Uterus (tissue), 4 donors: ENCODE results near the gene MAML2. TPM values are rescaled to one million over a fixed set of nuclear protein-coding genes. Genes with fewer than 3 reads are reported as not detected.
A peak's percentile ranks its signal among the peaks of the same experiment; 100 is the strongest.

ENCODE experiments used
- DNase-seq, 2 donors: peaks; one replicate each; pipeline ENCODE4 v3.0.0-alpha.2; 2019 to 2020
- H3K27ac ChIP-seq, 2 donors: fragments of 200-600 bp; sonication (generic); 1 replicate in 1 of 2; 2 replicates in 1 of 2; pipeline ENCODE4 v1.5.1; 2016 to 2018
- H3K27me3 ChIP-seq, 2 donors: fragments of 200-600 bp; sonication (generic); one replicate each; pipeline ENCODE4 v1.5.1; 2018 to 2019; ENCODE audit warnings: control low read depth in 1 of 2
- H3K36me3 ChIP-seq, 2 donors: fragments of 200-600 bp; sonication (generic); one replicate each; pipeline ENCODE4 v1.5.1; 2019; ENCODE audit warnings: control low read depth in 1 of 2
- H3K4me1 ChIP-seq, 2 donors: fragments of 200-600 bp; sonication (generic); one replicate each; pipeline ENCODE4 v1.5.1; 2018 to 2019; ENCODE audit warnings: control low read depth in 1 of 2
- H3K4me3 ChIP-seq, 2 donors: fragments of 200-600 bp; sonication (generic); 1 replicate in 1 of 2; 2 replicates in 1 of 2; pipeline ENCODE4 v1.5.1; 2018 to 2019; ENCODE audit warnings: mild to moderate bottlenecking in 1 of 2
- H3K9me3 ChIP-seq, 2 donors: fragments of 200-600 bp; sonication (generic); one replicate each; pipeline ENCODE4 v1.5.1; 2019; ENCODE audit warnings: control low read depth in 1 of 2
- CTCF ChIP-seq, 4 experiments: fragments of 200-600 bp in 2 of 4; fragments of 450-650 bp in 2 of 4; sonication (generic) in 2 of 4; IDR thresholded peaks; one replicate each; pipeline ENCODE4 v1.5.1; 2016 to 2019; ENCODE audit warnings: antibody characterized with exemption in 4 of 4, mild to moderate bottlenecking in 2 of 4, moderate library complexity in 1 of 4
- POLR2A ChIP-seq, 2 donors: fragments of 450-650 bp; IDR thresholded peaks; one replicate each; pipeline ENCODE4 v1.6.1; 2016; ENCODE audit warnings: antibody characterized with exemption in 2 of 2, mild to moderate bottlenecking in 1 of 2, moderate library complexity in 1 of 2
- intact Hi-C: fragments of 100-400 bp; cut with DNase I; formaldehyde crosslinking; loops from one replicate; pipeline ENCODE4 v1.15.1; 2023; ENCODE audit warnings: low total_unique reads
- total RNA-seq, 4 donors: library from RNA; depleted of rRNA in 3 of 4; stranded (reverse); fragments of >200 nt in 3 of 4; gene quantifications; one replicate each; pipeline versions ENCODE4 v1.1.0 to v1.2.4, GENCODE V29; 2014 to 2023
- donor health status: DM: yes; HTN: yes; CAD: no.

The MAML2 gene
- total RNA-seq, 4 donors from 2014 or later = 8.2 to 35.9 (median 19.8) TPM

GRCh38 chr11:96037405-96037949 lies 305.5 kb downstream of the MAML2 start:
- no peaks in the 10 kb centered on the region for H3K9me3 ChIP-seq
- intact Hi-C loops = no loop called here
- DNase-seq = no peak
- no peaks in the 10 kb centered on the region for H3K4me1 ChIP-seq
- H3K27ac ChIP-seq = peak overlapping the region in 1 of 2 donors; percentile 52
- H3K27me3 ChIP-seq = no peaks in the 10 kb centered on the region
- H3K36me3 ChIP-seq = no peaks in the 10 kb centered on the region
- TF ChIP-seq CTCF (IDR thresholded peaks at IDR 0.05) = no peak
- TF ChIP-seq POLR2A (IDR thresholded peaks at IDR 0.05) = no peak
- H3K4me3 ChIP-seq = no peak overlapping the region

- H3K36me3 ChIP-seq = no peaks in the 10 kb centered on the region
- no peaks in the 10 kb centered on the region for H3K4me1 ChIP-seq
- no peaks in the 10 kb centered on the region for H3K27me3 ChIP-seq
- no peaks in the 10 kb centered on the region for H3K9me3 ChIP-seq
- intact Hi-C loops = no loop called here
- no peak for DNase-seq
- TF ChIP-seq POLR2A (IDR thresholded peaks at IDR 0.05) (no peak), CTCF (IDR thresholded peaks at IDR 0.05) (no peak)
- no peak overlapping the region for H3K27ac ChIP-seq
- no peak overlapping the region for H3K4me3 ChIP-seq
These were observed 306.1 kb downstream of the MAML2 start for GRCh38 chr11:96036863-96037262.

GRCh38 chr11:96035740-96036078 lies 307.3 kb downstream of the MAML2 start:
- Histone ChIP-seq H3K4me3 (no peak overlapping the region), H3K4me1 (no peaks in the 10 kb centered on the region), H3K9me3 (no peaks in the 10 kb centered on the region), H3K27me3 (no peaks in the 10 kb centered on the region), H3K27ac (no peak overlapping the region), H3K36me3 (no peaks in the 10 kb centered on the region)
- no peak for DNase-seq
- intact Hi-C loops = no loop called here
- no peak for TF ChIP-seq CTCF (IDR thresholded peaks at IDR 0.05)
- TF ChIP-seq POLR2A (IDR thresholded peaks at IDR 0.05) = no peak

GRCh38 chr11:96035031-96035739 lies 307.8 kb downstream of the MAML2 start:
- no peak for TF ChIP-seq CTCF (IDR thresholded peaks at IDR 0.05)
- no peak for TF ChIP-seq POLR2A (IDR thresholded peaks at IDR 0.05)
- H3K36me3 ChIP-seq = no peaks in the 10 kb centered on the region

GRCh38 chr11:96033599-96033998 lies 309.4 kb downstream of the MAML2 start:
- intact Hi-C loops = no loop called here
- no peaks in the 10 kb centered on the region for H3K4me1 ChIP-seq
- no peaks in the 10 kb centered on the region for H3K9me3 ChIP-seq
- DNase-seq = no peak
- TF ChIP-seq POLR2A (IDR thresholded peaks at IDR 0.05) = no peak
- no peak for TF ChIP-seq CTCF (IDR thresholded peaks at IDR 0.05)
- H3K27ac ChIP-seq = no peak overlapping the region
- H3K36me3 ChIP-seq = no peaks in the 10 kb centered on the region
- H3K4me3 ChIP-seq = no peak overlapping the region
- no peaks in the 10 kb centered on the region for H3K27me3 ChIP-seq

More at GRCh38 chr11:96035031-96035739, 307.8 kb downstream of the MAML2 start:
- Histone ChIP-seq H3K9me3 (no peaks in the 10 kb centered on the region), H3K4me3 (no peak overlapping the region), H3K27me3 (no peaks in the 10 kb centered on the region), H3K4me1 (no peaks in the 10 kb centered on the region), H3K27ac (no peak overlapping the region)
- DNase-seq = no peak
- intact Hi-C loops = no loop called here
